GM23338 (cell line): Measurements from ENCODE around the gene LRRC40. TPM values are rescaled to one million over a fixed set of nuclear protein-coding genes. Genes with fewer than 3 reads are reported as not detected.

ENCODE experiments used
- ATAC-seq: fragments of 200-7000 bp; cut with Tn5 transposase; 3 replicates; pipeline ENCODE4 v1.9.1; 2020
- DNase-seq: peaks from one replicate; pipeline ENCODE4 v3.0.0-alpha.2; 2015; ENCODE audit warnings: low spot score
- H2AFZ ChIP-seq: fragments of 200-600 bp; sonication (generic); 2 replicates; pipeline ENCODE4 v1.8.0; 2016; ENCODE audit warnings: antibody characterized with exemption, mild to moderate bottlenecking, moderate library complexity
- H3F3A ChIP-seq: fragments of 200-600 bp; sonication (generic); replicated peaks from 2 replicates; pipeline ENCODE4 v1.8.0; 2017; ENCODE audit warnings: antibody characterized with exemption, mixed run types, low read depth
- H3K27ac ChIP-seq: fragments of 200-600 bp; sonication (generic); 2 replicates; pipeline ENCODE4 v1.6.1; 2016; ENCODE audit warnings: low read depth
- H3K27me3 ChIP-seq: fragments of 200-600 bp; sonication (generic); 2 replicates; pipeline ENCODE4 v1.8.0; 2016; ENCODE audit warnings: mild to moderate bottlenecking, mixed run types, moderate library complexity; ENCODE audit not compliant: insufficient read depth
- H3K36me3 ChIP-seq: fragments of 200-600 bp; sonication (generic); 2 replicates; pipeline ENCODE4 v1.8.0; 2016; ENCODE audit warnings: mild to moderate bottlenecking; ENCODE audit not compliant: insufficient read depth
- H3K4me1 ChIP-seq: fragments of 200-600 bp; sonication (generic); 2 replicates; pipeline ENCODE4 v1.8.0; 2016; ENCODE audit warnings: mild to moderate bottlenecking, moderate library complexity; ENCODE audit not compliant: insufficient read depth
- H3K4me2 ChIP-seq: fragments of 200-600 bp; sonication (generic); 2 replicates; pipeline ENCODE4 v1.7.1; 2017; ENCODE audit warnings: mixed run types
- H3K4me3 ChIP-seq: fragments of 200-600 bp; sonication (generic); 2 replicates; pipeline ENCODE4 v1.6.1; 2016; ENCODE audit warnings: mixed run types
- H3K79me2 ChIP-seq: fragments of 200-600 bp; sonication (generic); replicated peaks from 2 replicates; pipeline ENCODE4 v1.8.0; 2017; ENCODE audit warnings: mild to moderate bottlenecking; ENCODE audit not compliant: insufficient read depth
- H3K9me2 ChIP-seq: fragments of 200-600 bp; sonication (generic); 2 replicates; pipeline ENCODE4 v1.8.0; 2017; ENCODE audit not compliant: insufficient read depth
- H4K20me1 ChIP-seq: fragments of 200-600 bp; sonication (generic); replicated peaks from 2 replicates; pipeline ENCODE4 v1.8.0; 2017; ENCODE audit warnings: mild to moderate bottlenecking; ENCODE audit not compliant: insufficient read depth
- H3K27ac Mint-ChIP-seq: 2 replicates; pipeline ENCODE4 v1.8.0; 2020; ENCODE audit warnings: inconsistent platforms, mild to moderate bottlenecking, moderate library complexity, mixed read lengths
- H3K27me3 Mint-ChIP-seq: 3 replicates; pipeline ENCODE4 v1.8.0; 2022; ENCODE audit warnings: low read depth, mild to moderate bottlenecking, moderate library complexity, mixed read lengths, inconsistent platforms; ENCODE audit not compliant: insufficient read depth, poor library complexity
- H3K36me3 Mint-ChIP-seq: 3 replicates; pipeline ENCODE4 v1.8.0; 2021; ENCODE audit warnings: low read depth, mild to moderate bottlenecking, inconsistent platforms, moderate library complexity, mixed read lengths
- H3K4me1 Mint-ChIP-seq: 3 replicates; pipeline ENCODE4 v1.8.0; 2020; ENCODE audit warnings: mild to moderate bottlenecking, inconsistent platforms, mixed read lengths
- H3K4me3 Mint-ChIP-seq: 3 replicates; pipeline ENCODE4 v1.8.0; 2021; ENCODE audit warnings: moderate library complexity, mild to moderate bottlenecking, inconsistent platforms, mixed read lengths
- H3K9me3 Mint-ChIP-seq: 3 replicates; pipeline ENCODE4 v1.8.0; 2020; ENCODE audit warnings: moderate library complexity, mild to moderate bottlenecking, inconsistent platforms, mixed read lengths
- CREB1 ChIP-seq: fragments of 250-450 bp; sonication (Bioruptor Pico); IDR thresholded peaks from 2 replicates; pipeline ENCODE4 v1.5.0; 2020; ENCODE audit warnings: low read depth, mild to moderate bottlenecking, moderate library complexity
- CTCF ChIP-seq, 2 experiments: fragments of 200-600 bp in 1 of 2; sonication (generic) in 1 of 2; conservative IDR thresholded peaks; 2 replicates each; pipeline versions ENCODE4 v1.5.1 to v1.6.1; 2016 to 2017; ENCODE audit warnings: antibody characterized with exemption in 2 of 2, low read depth in 2 of 2, mild to moderate bottlenecking in 2 of 2, moderate library complexity in 1 of 2
- JUNB ChIP-seq: IDR thresholded peaks from one replicate; pipeline ENCODE4 v1.6.1; 2016; ENCODE audit warnings: antibody characterized with exemption; ENCODE audit not compliant: unreplicated experiment
- REST ChIP-seq: IDR thresholded peaks from one replicate; pipeline ENCODE4 v1.6.1; 2018; ENCODE audit warnings: antibody characterized with exemption; ENCODE audit not compliant: unreplicated experiment
- STAT1 ChIP-seq: IDR thresholded peaks from one replicate; pipeline ENCODE4 v1.6.1; 2016; ENCODE audit warnings: antibody characterized with exemption; ENCODE audit not compliant: unreplicated experiment
- ZNF331 ChIP-seq: fragments of 250-450 bp; sonication (Bioruptor Pico); IDR thresholded peaks from 2 replicates; pipeline ENCODE4 v1.5.0; 2020; ENCODE audit warnings: low read depth, mild to moderate bottlenecking, moderate library complexity
- ZNF462 ChIP-seq: fragments of 250-450 bp; sonication (Bioruptor Pico); IDR thresholded peaks from 2 replicates; pipeline ENCODE4 v1.5.0; 2020; ENCODE audit warnings: mild to moderate bottlenecking, moderate library complexity
- polyA plus RNA-seq: library from polyadenylated mRNA; unstranded; fragments of >200 nt; fragmentation: Nextera tagmentation; extraction: Ambion mirVana; gene quantifications from 2 replicates; pipeline ENCODE4 v1.2.1, GENCODE V29; 2016
- total RNA-seq: library from RNA; depleted of rRNA; stranded (reverse); fragments of >200 nt; shearing (Covaris generic); gene quantifications from 2 replicates; pipeline ENCODE4 v1.2.3, GENCODE V29; 2014

The LRRC40 gene
- total and polyA plus RNA-seq, 2 experiments from 2014 or later: 33.9 to 50.5 TPM

DNA sequence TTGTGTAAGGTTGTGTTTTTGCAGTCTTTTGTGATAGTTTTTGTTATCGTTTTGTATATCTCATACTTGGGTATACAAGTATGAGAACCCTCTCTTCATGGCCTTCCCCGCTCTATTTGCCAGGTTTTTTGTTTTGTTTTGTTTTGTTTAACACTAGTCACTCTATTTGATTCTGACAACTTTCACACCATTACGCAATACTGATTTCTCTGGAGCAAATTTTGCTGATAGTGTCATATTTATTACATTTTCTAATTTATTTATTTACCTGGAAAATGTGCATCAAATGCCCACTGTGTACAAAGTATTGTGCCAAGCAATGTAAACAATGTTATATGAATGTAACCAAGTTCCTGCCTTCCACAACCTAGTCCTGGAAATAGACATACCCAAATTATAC is 90.1 kb downstream of the LRRC40 start:
- DNase-seq: no peak

More for the DNA sequence above, 90.1 kb downstream of the LRRC40 start:
- H3K27me3 ChIP-seq: no peaks in the 10 kb centered on the region
- H4K20me1 ChIP-seq: no peaks in the 10 kb centered on the region
- H3K4me1 ChIP-seq: no peaks in the 10 kb centered on the region
- H3K4me3 Mint-ChIP-seq: no peak overlapping the region
- ATAC-seq: no peak
- TF ChIP-seq STAT1: no peak
- no peak for TF ChIP-seq ZNF462 (CRISPR knock-in tag)
- no peak for TF ChIP-seq JUNB
- no peak for TF ChIP-seq CREB1 (CRISPR knock-in tag)
- TF ChIP-seq REST: no peak
- no peak for TF ChIP-seq ZNF331
- TF ChIP-seq CTCF (conservative IDR thresholded peaks at IDR 0.05; ENCODE audit: low read depth in 2 of 2): no peak
- peaks cover 4% of the 10 kb centered on the region; the same call in 1 of the 2 replicates for H3K9me2 ChIP-seq
- no peaks in the 10 kb centered on the region for H3K9me3 Mint-ChIP-seq
- no peaks in the 10 kb centered on the region for H3F3A ChIP-seq
- no peak overlapping the region for H2AFZ ChIP-seq
- H3K27ac Mint-ChIP-seq: no peak overlapping the region
- H3K4me3 ChIP-seq: no peak overlapping the region
- no peaks in the 10 kb centered on the region for H3K36me3 Mint-ChIP-seq
- H3K27me3 Mint-ChIP-seq: peaks cover 2% of the 10 kb centered on the region
- H3K79me2 ChIP-seq: no peaks in the 10 kb centered on the region
- H3K27ac ChIP-seq: no peak overlapping the region
- no peaks in the 10 kb centered on the region for H3K4me1 Mint-ChIP-seq
- H3K4me2 ChIP-seq: no peak overlapping the region
- no peaks in the 10 kb centered on the region for H3K36me3 ChIP-seq
